HL-60/S4 treated with retinoic acid at 250 ng/mL for 4 days and 3 days (cell line): Measurements from ENCODE around the gene ABCE1.

Experiments
- in situ Hi-C: fragments of 300-500 bp; cut with MboI; formaldehyde crosslinking; loops from 2 replicates; pipeline ENCODE4 v1.7.0; 2022; ENCODE audit warnings: low sequenced_read_pairs

Gene ABCE1

DNA sequence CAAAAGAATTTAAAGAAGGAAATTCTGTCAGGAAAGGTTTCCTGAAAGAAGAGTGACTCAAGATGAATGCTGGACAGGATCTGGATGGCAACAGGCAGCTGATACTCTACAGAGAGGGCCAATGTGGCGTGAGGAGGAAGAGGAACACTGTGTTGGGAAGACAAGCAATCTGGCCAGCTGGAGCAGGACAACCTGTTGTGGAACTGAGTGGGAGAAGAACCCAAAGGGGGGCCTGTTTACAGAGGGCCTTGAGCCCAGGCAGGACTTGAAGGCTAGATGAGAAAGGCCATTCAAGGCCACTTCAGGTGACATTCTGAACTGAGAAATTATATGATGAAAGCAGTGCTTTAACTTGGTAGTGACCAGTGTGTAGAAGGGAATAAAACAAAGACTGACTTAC is 73.8 kb downstream of the ABCE1 start:
- in situ Hi-C loops: no loop called here

DNA sequence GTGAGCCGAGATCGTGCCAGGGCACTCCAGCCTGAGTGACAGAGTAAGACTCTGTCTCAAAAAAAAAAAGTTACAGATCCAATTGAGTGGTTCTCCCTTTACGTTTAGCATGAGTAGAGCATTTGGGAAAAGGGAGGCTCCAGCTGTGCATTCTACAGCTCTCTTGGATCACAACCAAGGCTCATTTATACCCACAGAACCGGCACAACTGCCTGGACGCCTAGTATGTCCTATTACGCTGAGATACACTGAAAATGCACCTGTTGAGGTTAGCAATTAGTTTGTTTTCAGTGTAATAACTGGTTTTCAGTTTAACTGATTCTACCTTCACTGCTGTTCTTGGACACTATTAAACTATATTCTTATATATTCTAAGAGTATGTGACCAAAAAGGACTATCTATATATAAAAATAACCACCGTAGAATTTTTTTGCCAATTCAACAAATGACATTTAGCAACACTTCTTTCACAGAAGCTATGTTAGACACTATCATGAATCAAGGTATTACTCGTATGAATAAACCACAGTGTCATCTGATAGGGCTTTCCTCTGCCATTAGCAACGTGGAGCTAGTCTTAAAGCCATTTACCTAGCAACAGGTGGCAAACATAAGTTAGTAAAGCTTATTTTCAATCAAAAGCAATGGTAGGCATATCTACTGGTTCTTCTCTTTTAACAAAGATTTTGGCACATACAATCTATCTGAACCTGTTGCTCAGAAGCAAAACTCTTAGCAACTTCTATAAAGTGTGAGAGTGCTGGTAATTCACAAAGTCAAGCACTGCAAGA is 78.7 kb downstream of the ABCE1 start:
- in situ Hi-C loops: no loop called here

DNA sequence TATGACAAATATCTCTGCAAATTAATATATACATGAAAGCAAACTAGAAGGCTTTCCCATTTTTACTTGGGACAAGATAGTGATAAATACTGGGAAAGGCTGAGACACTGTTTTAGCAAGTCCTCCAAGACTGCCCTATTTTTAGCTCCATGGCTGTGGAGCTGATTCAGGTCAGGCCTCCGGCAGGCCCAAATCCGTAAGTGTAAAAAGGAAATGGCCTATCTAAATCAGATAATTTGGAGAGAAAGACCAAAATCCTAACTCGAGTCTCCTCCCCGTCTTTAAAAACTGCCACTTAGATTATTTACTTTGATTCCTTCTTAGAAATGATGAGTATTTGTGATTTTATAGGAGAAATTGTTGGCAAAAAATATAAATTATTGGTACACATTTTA is 79.4 kb downstream of the ABCE1 start:
- in situ Hi-C loops: no loop called here

DNA sequence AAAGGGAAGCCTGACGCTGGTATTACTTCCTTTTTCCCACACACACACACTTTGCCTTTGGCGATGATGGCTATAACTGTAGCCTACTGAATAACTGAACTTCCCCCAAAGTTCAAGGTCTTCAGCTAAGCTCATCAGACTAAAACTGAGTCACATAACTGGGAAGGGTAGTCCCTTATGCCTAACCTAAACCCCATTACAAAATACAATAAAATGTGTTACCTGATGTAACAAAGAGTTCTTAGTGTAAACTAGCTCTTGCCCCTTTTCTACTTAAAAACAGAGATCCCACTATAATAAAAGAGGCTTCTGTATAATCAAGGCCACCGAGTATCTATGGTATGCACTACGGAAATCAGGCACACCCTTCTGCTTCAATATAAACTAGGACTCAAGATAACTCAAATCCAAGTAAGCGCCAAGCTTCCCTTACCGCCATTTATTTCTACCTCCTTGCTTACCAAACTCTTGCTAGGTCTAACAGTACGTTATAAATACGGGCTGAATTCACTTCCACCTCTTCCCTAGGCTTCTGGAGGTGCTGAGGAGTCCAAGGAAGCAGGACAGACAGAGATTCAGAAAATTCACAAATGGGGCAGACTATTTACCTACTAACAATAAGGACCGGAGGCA is 79.9 kb downstream of the ABCE1 start:
- in situ Hi-C loops: no loop called here

DNA sequence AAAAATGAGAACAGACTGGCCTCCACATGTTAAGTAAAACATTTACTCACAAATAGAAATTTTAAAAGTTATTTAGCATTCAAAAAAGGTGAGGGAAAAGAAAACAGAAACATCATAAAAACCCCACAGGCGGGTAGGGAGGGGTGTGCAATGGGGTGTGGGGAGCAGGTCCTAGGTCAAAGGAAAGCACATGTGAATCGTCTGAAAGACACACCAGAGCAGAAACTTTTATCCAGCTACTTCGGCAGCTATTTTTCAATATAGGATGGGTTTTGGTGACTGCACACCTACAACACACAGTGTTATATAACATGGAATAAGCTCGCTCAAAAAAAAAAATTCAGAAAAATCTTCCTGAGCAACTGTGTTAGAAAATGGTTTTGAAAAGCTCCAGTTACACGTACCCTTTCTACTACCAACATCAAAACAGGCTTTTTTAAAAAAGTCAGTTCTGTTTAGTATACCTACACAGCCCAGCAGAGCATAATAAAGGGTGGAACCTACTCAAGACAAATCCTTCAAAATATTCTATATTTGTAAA is 80.7 kb downstream of the ABCE1 start:
- in situ Hi-C loops: no loop called here
